IMR-90 (cell line): ENCODE results near the gene CDC40. TPM values are rescaled to one million over a fixed set of nuclear protein-coding genes. Genes with fewer than 3 reads are reported as not detected.

Experiments used
- ATAC-seq: fragments of 200-7000 bp; cut with Tn5 transposase; 2 replicates; pipeline ENCODE4 v1.9.1; 2020; ENCODE audit warnings: low read depth, mild to moderate bottlenecking, moderate library complexity
- BruUV-seq: library from RNA; stranded (reverse); fragments of 400-500 nt; replicated peaks from 2 replicates; lab custom pipeline; 2021; lab: Mats Ljungman, UMichigan
- CTCF ChIA-PET: fragments of 300-600 bp; formaldehyde crosslinking; extraction: SDS; loops from one replicate; lab custom pipeline; 2021; ENCODE audit warnings: antibody characterized with exemption; lab: Yijun Ruan, JAX
- POLR2A ChIA-PET: fragments of 300-600 bp; sonication (Branson Sonifier 250); formaldehyde crosslinking; loops from one replicate; lab custom pipeline; 2022; ENCODE audit warnings: antibody characterized with exemption; ENCODE audit not compliant: unreplicated experiment; lab: Charles Lee
- DNase-seq: peaks from one replicate; pipeline ENCODE4 v3.0.0; 2013
- H2AFZ ChIP-seq: replicated peaks from 2 replicates; pipeline ENCODE3; 2013; ENCODE audit warnings: low read length, mild to moderate bottlenecking; ENCODE audit not compliant: poor library complexity
- H2AK5ac ChIP-seq: 2 replicates; pipeline ENCODE4 v1.6.1; 2013; ENCODE audit warnings: low read depth, low read length, inconsistent platforms
- H2AK9ac ChIP-seq: replicated peaks from 2 replicates; pipeline ENCODE3; 2013; ENCODE audit warnings: mild to moderate bottlenecking, low read depth, low read length, moderate library complexity; ENCODE audit not compliant: poor library complexity
- H2BK120ac ChIP-seq: 2 replicates; pipeline ENCODE4 v1.6.1; 2013; ENCODE audit warnings: low read depth, low read length, inconsistent platforms
- H2BK15ac ChIP-seq: 3 replicates; pipeline ENCODE4 v1.6.1; 2013; ENCODE audit warnings: low read depth, low read length, inconsistent platforms
- H2BK20ac ChIP-seq: 2 replicates; pipeline ENCODE4 v1.6.1; 2013; ENCODE audit warnings: low read depth, mild to moderate bottlenecking, inconsistent platforms, low read length, moderate library complexity
- H2BK5ac ChIP-seq: 2 replicates; pipeline ENCODE4 v1.6.1; 2013; ENCODE audit warnings: mild to moderate bottlenecking, low read depth, low read length, inconsistent platforms; ENCODE audit not compliant: poor library complexity, severe bottlenecking
- H3K14ac ChIP-seq: replicated peaks from 2 replicates; pipeline ENCODE4 v1.6.1; 2013; ENCODE audit warnings: low read depth, low read length, inconsistent platforms
- H3K18ac ChIP-seq: 2 replicates; pipeline ENCODE4 v1.6.1; 2013; ENCODE audit warnings: low read depth, low read length, control low read depth
- H3K23ac ChIP-seq: 2 replicates; pipeline ENCODE4 v1.6.1; 2013; ENCODE audit warnings: low read depth, low read length, inconsistent platforms
- H3K27ac ChIP-seq: 2 replicates; pipeline ENCODE4 v1.5.1; 2013; ENCODE audit warnings: mild to moderate bottlenecking, control low read depth, low read length; ENCODE audit not compliant: insufficient read depth
- H3K27me3 ChIP-seq: 2 replicates; pipeline ENCODE4 v1.6.1; 2013; ENCODE audit warnings: low read length; ENCODE audit not compliant: control insufficient read depth, insufficient read depth
- H3K36me3 ChIP-seq: 2 replicates; pipeline ENCODE4 v1.6.1; 2013; ENCODE audit warnings: low read length, mixed read lengths; ENCODE audit not compliant: control insufficient read depth, insufficient read depth
- H3K4ac ChIP-seq: 2 replicates; pipeline ENCODE4 v1.6.1; 2013; ENCODE audit warnings: low read depth, low read length, inconsistent platforms
- H3K4me1 ChIP-seq: 2 replicates; pipeline ENCODE4 v1.6.1; 2013; ENCODE audit warnings: low read length, mixed read lengths; ENCODE audit not compliant: control insufficient read depth, insufficient read depth
- H3K4me2 ChIP-seq: 2 replicates; pipeline ENCODE4 v1.6.1; 2013; ENCODE audit warnings: low read depth, mild to moderate bottlenecking, control low read depth, low read length, moderate library complexity
- H3K4me3 ChIP-seq: 2 replicates; pipeline ENCODE4 v1.5.1; 2013; ENCODE audit warnings: low read depth, mild to moderate bottlenecking, control low read depth, low read length, moderate library complexity; ENCODE audit not compliant: insufficient read depth
- H3K56ac ChIP-seq: 2 replicates; pipeline ENCODE4 v1.6.1; 2013; ENCODE audit warnings: low read length, inconsistent platforms; ENCODE audit not compliant: insufficient read depth; ENCODE audit errors: extremely low read depth
- H3K79me1 ChIP-seq, 2 experiments: 2 replicates each; pipeline ENCODE4 v1.6.1; 2013; ENCODE audit warnings: low read length in 2 of 2, inconsistent platforms in 1 of 2, low read depth in 1 of 2
- H3K9ac ChIP-seq: 2 replicates; pipeline ENCODE4 v1.6.1; 2013; ENCODE audit warnings: low read depth, low read length, control low read depth
- H3K9me1 ChIP-seq: 2 replicates; pipeline ENCODE4 v1.6.1; 2013; ENCODE audit warnings: low read length, inconsistent platforms; ENCODE audit not compliant: insufficient read depth
- H3K9me3 ChIP-seq: 2 replicates; pipeline ENCODE4 v1.6.1; 2013; ENCODE audit warnings: low read length; ENCODE audit not compliant: control insufficient read depth, insufficient read depth
- H4K20me1 ChIP-seq: 2 replicates; pipeline ENCODE4 v1.6.1; 2013; ENCODE audit warnings: low read length, inconsistent platforms; ENCODE audit not compliant: insufficient read depth
- H4K5ac ChIP-seq: 2 replicates; pipeline ENCODE4 v1.6.1; 2013; ENCODE audit warnings: mild to moderate bottlenecking, low read depth, low read length, control low read depth
- H4K8ac ChIP-seq, 2 experiments: 2 replicates each; pipeline ENCODE4 v1.6.1; 2013; ENCODE audit warnings: low read depth in 2 of 2, low read length in 2 of 2, control low read depth in 1 of 2, inconsistent platforms in 1 of 2
- H4K91ac ChIP-seq: 2 replicates; pipeline ENCODE4 v1.6.1; 2013; ENCODE audit warnings: low read depth, low read length, inconsistent platforms; ENCODE audit not compliant: insufficient read depth
- BHLHE40 ChIP-seq: fragments of 150-350 bp; IDR thresholded peaks from 2 replicates; pipeline ENCODE4 v1.6.1; 2016; ENCODE audit warnings: mild to moderate bottlenecking, low read depth, low read length
- CEBPB ChIP-seq: IDR thresholded peaks from 2 replicates; pipeline ENCODE4 v1.6.1; 2012; ENCODE audit warnings: low read depth, low read length, improper control_type of control experiment
- CHD1 ChIP-seq: IDR thresholded peaks from 2 replicates; pipeline ENCODE4 v1.6.1; 2012; ENCODE audit warnings: low read depth, low read length, improper control_type of control experiment
- FOS ChIP-seq: fragments of 150-350 bp; IDR thresholded peaks from 2 replicates; pipeline ENCODE4 v1.6.1; 2016; ENCODE audit warnings: low read depth, low read length
- MAFK ChIP-seq: IDR thresholded peaks from 2 replicates; pipeline ENCODE4 v1.6.1; 2012; ENCODE audit warnings: low read depth, low read length, improper control_type of control experiment
- MAZ ChIP-seq: IDR thresholded peaks from 2 replicates; pipeline ENCODE4 v1.6.1; 2012; ENCODE audit warnings: low read depth, mild to moderate bottlenecking, low read length, improper control_type of control experiment, moderate library complexity, borderline replicate concordance
- MXI1 ChIP-seq: IDR thresholded peaks from 2 replicates; pipeline ENCODE4 v1.6.1; 2012; ENCODE audit warnings: low read depth, mild to moderate bottlenecking, low read length, moderate library complexity, borderline replicate concordance
- NFE2L2 ChIP-seq: fragments of 150-350 bp; IDR thresholded peaks from 2 replicates; pipeline ENCODE4 v1.6.1; 2016; ENCODE audit warnings: low read depth, mild to moderate bottlenecking, low read length
- POLR2A ChIP-seq: IDR thresholded peaks from 2 replicates; pipeline ENCODE4 v1.6.1; 2012; ENCODE audit warnings: mild to moderate bottlenecking, low read depth, low read length
- RAD21 ChIP-seq: IDR thresholded peaks from 2 replicates; pipeline ENCODE4 v1.6.1; 2012; ENCODE audit warnings: low read length, improper control_type of control experiment
- RCOR1 ChIP-seq: IDR thresholded peaks from 2 replicates; pipeline ENCODE4 v1.6.1; 2012; ENCODE audit warnings: mild to moderate bottlenecking, low read length, improper control_type of control experiment; ENCODE audit not compliant: insufficient replicate concordance
- RFX5 ChIP-seq: IDR thresholded peaks from 2 replicates; pipeline ENCODE4 v1.8.0; 2012; ENCODE audit warnings: low read depth, mild to moderate bottlenecking, low read length, moderate library complexity
- SMC3 ChIP-seq: fragments of 150-350 bp; IDR thresholded peaks from 2 replicates; pipeline ENCODE4 v1.6.1; 2016; ENCODE audit warnings: low read depth, mild to moderate bottlenecking, antibody characterized with exemption, low read length, moderate library complexity
- WGBS, 2 experiments: methylation state at CpG; one replicate each; pipeline versions ENCODE4 v1.1.5 to v1.1.7; 2013; ENCODE audit warnings: missing lambda C conversion rate in 2 of 2; ENCODE audit not compliant: insufficient read length in 1 of 2; ENCODE audit errors: extremely low coverage in 2 of 2; 5-methylcytosine and 5-hydroxymethylcytosine counted together
- dilution Hi-C: fragments of 300-500 bp; cut with HindIII; formaldehyde crosslinking; loops from one replicate; pipeline ENCODE4 v1.14.3; 2018; ENCODE audit warnings: low sequenced_read_pairs; ENCODE audit not compliant: unreplicated experiment
- in situ Hi-C: fragments of 300-500 bp; cut with MboI; formaldehyde crosslinking; loops from 3 replicates; pipeline ENCODE4 v1.14.3; 2019; ENCODE audit warnings: low sequenced_read_pairs, inconsistent platforms, mixed read lengths
- intact Hi-C: fragments of 100-400 bp; cut with micrococcal nuclease; formaldehyde crosslinking; loops from 2 replicates; pipeline ENCODE4 v1.10.0; 2022
- polyA plus RNA-seq, 3 experiments: library from polyadenylated mRNA; depleted of rRNA; stranded (reverse); fragments of >200 nt; gene quantifications; 2 replicates each; pipeline ENCODE4 v1.2.3, GENCODE V29; 2012; ENCODE audit warnings: low replicate concordance in 1 of 3
- total RNA-seq: library from RNA; depleted of rRNA; stranded (reverse); fragments of >200 nt; gene quantifications from 2 replicates; pipeline ENCODE4 v1.2.3, GENCODE V29; 2012
- TF ChIP-seq, protein P1 (sequence below): fragments of 150-350 bp; IDR thresholded peaks from 2 replicates; pipeline ENCODE4 v1.6.1; 2016; ENCODE audit warnings: low read depth, mild to moderate bottlenecking, low read length, moderate library complexity, borderline replicate concordance
- TF ChIP-seq, protein P2 (sequence below): conservative IDR thresholded peaks from 2 replicates; pipeline ENCODE4 v1.5.1; 2012; ENCODE audit warnings: mild to moderate bottlenecking, low read depth, low read length, improper control_type of control experiment

Gene CDC40
- total and polyA plus RNA-seq, 2 of the 4 experiments (the other 2 are of a cell fraction) = 7.0 to 16.8 TPM

DNA sequence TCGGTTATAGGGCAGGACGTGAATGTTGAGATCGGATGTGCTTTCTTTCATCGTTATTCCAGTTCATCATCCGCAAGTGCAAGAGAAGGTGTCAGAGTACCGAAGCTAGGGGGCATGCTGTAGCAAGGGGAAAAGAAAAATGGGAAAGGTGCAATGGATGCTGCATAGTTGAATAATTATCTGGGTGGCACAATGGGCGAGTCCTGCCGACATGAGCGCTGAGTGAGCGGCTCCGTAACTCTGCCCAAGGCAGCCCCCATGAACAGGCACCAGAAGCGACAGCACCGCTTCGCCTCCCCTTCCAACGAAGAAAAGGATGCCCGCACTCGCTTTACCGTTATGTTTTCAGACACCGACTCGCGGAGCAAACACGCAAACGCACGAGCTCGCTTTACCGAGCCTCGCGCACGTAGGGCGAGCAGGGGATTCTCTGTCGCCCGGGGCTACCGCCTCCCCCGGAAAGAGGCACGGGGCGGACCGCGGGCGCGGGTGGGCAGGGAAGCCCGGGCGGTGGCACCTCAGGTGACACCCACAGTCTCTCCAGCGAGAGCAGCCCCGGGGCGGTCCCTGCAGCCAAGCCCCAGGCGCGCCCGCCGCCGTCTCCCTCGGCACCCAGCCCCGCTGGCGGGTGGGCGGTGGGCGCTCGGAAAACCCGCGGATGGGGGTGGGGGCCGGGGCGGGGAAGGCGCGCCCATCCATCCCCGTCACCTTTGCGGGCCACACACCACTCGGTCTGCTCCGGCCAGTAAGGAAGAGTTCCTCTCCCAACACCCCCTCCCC is 1.4 kb upstream of the CDC40 start:
- no peak overlapping the region; the same call in 2 of the 3 replicates for H2BK15ac ChIP-seq
- peak; percentile 53 for DNase-seq
- POLR2A ChIA-PET = no interaction called here
- intact Hi-C loops (loop anchor here (1.0 to 5.0 kb wide), 3 partner anchors 127 to 211 kb away; no protein-coding TSS in a partner anchor), in situ Hi-C loops (no loop called here), dilution Hi-C loops (no loop called here)
- H3K27me3 ChIP-seq = no peaks in the 10 kb centered on the region
- peak overlapping the region; percentile 98 for H3K9ac ChIP-seq
- H2AFZ ChIP-seq = peak overlapping the region; percentile 99
- 2% methylated on average over 34 of the region's 66 CpGs; no CpG with 5 or more reads in 1 of the 2 experiments for WGBS, 2 experiments
- 0 out of 2 replicates have a peak, but pooled peaks cover 3% of the 10 kb centered on the region for H4K20me1 ChIP-seq
- H4K8ac ChIP-seq = peak overlapping the region in 1 of 2 experiments; percentile 98; a peak in 2 of 4 replicates
- ATAC-seq = peak; percentile 7
- peak overlapping the region; percentile 34; the same call in 1 of the 2 replicates for H4K91ac ChIP-seq
- no peak overlapping the region; the same call in 1 of the 2 replicates for H3K18ac ChIP-seq
- H2BK120ac ChIP-seq = 0 out of 2 replicates have a peak overlapping the region, but pooled peaks have one; percentile 22
- H3K9me1 ChIP-seq = peaks cover 8% of the 10 kb centered on the region
- H3K27ac ChIP-seq = peak overlapping the region; percentile 98
- H3K14ac ChIP-seq = peak overlapping the region; percentile 25; the same call in 1 of the 2 replicates
- 0 out of 2 replicates have a peak, but pooled peaks cover 5% of the 10 kb centered on the region for H3K4me1 ChIP-seq
- peak overlapping the region; percentile 61 for H3K4ac ChIP-seq
- H3K9me3 ChIP-seq = no peaks in the 10 kb centered on the region
- H3K4me2 ChIP-seq = peak overlapping the region; percentile 92
- no peak overlapping the region for H2BK20ac ChIP-seq
- H3K4me3 ChIP-seq = peak overlapping the region; percentile 72
- CTCF ChIA-PET = interaction anchor here (1.8 to 2.5 kb wide), 2 partner anchors 139 to 212 kb away, joined by 4 to 19 read pairs; no protein-coding TSS in a partner anchor
- H3K56ac ChIP-seq = peak overlapping the region; percentile 68; the same call in 1 of the 2 replicates
- H2AK9ac ChIP-seq = peak overlapping the region; percentile 96
- peak overlapping the region; percentile 31; the same call in 1 of the 2 replicates for H3K23ac ChIP-seq
- H2BK5ac ChIP-seq = peak overlapping the region; percentile 96
- peaks cover 15 to 38% of the 10 kb centered on the region in 2 experiments for H3K79me1 ChIP-seq
- no peak overlapping the region for H2AK5ac ChIP-seq
- BruUV-seq = no TSS peak
- no peaks in the 10 kb centered on the region for H3K36me3 ChIP-seq
- H4K5ac ChIP-seq = no peak overlapping the region
- TF ChIP-seq, protein P1, sequence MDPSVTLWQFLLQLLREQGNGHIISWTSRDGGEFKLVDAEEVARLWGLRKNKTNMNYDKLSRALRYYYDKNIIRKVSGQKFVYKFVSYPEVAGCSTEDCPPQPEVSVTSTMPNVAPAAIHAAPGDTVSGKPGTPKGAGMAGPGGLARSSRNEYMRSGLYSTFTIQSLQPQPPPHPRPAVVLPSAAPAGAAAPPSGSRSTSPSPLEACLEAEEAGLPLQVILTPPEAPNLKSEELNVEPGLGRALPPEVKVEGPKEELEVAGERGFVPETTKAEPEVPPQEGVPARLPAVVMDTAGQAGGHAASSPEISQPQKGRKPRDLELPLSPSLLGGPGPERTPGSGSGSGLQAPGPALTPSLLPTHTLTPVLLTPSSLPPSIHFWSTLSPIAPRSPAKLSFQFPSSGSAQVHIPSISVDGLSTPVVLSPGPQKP = no peak
- TF ChIP-seq MAFK (no peak), CHD1 (no peak), BHLHE40 (no peak), RFX5 (no peak), MXI1 (no peak), RCOR1 (no peak), POLR2A (no peak; the same call in 1 of the 2 replicates), RAD21 (peak; percentile 60), FOS (no peak), CEBPB (no peak), SMC3 (peak; percentile 39), NFE2L2 (no peak), MAZ (no peak)
- TF ChIP-seq, protein P2, sequence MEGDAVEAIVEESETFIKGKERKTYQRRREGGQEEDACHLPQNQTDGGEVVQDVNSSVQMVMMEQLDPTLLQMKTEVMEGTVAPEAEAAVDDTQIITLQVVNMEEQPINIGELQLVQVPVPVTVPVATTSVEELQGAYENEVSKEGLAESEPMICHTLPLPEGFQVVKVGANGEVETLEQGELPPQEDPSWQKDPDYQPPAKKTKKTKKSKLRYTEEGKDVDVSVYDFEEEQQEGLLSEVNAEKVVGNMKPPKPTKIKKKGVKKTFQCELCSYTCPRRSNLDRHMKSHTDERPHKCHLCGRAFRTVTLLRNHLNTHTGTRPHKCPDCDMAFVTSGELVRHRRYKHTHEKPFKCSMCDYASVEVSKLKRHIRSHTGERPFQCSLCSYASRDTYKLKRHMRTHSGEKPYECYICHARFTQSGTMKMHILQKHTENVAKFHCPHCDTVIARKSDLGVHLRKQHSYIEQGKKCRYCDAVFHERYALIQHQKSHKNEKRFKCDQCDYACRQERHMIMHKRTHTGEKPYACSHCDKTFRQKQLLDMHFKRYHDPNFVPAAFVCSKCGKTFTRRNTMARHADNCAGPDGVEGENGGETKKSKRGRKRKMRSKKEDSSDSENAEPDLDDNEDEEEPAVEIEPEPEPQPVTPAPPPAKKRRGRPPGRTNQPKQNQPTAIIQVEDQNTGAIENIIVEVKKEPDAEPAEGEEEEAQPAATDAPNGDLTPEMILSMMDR = peak; percentile 60
